Measurements from ENCODE around the gene SLC8A1.

GRCh38 chr2:40289771-40290404 is 162.0 kb downstream of the SLC8A1 start:
- no peak for TF ChIP-seq ZNF720 (CRISPR knock-in tag; IDR thresholded peaks at IDR 0.05)
- TF ChIP-seq U2AF2 (IDR thresholded peaks at IDR 0.05; ENCODE audit: low read depth, low read length) = no peak
- no peak for TF ChIP-seq CTCF (CRISPR knock-in tag; IDR thresholded peaks at IDR 0.05)
